GM12892 (cell line): ENCODE data around the gene NINJ2.

Source experiments
- POLR2A ChIP-seq: IDR thresholded peaks from 2 replicates; pipeline ENCODE4 v1.6.1; 2011; ENCODE audit warnings: low read depth, low read length, control low read depth
- POLR2AphosphoS5 ChIP-seq: IDR thresholded peaks from 2 replicates; pipeline ENCODE4 v1.6.1; 2011; ENCODE audit warnings: low read depth, low read length, control low read depth

DNA sequence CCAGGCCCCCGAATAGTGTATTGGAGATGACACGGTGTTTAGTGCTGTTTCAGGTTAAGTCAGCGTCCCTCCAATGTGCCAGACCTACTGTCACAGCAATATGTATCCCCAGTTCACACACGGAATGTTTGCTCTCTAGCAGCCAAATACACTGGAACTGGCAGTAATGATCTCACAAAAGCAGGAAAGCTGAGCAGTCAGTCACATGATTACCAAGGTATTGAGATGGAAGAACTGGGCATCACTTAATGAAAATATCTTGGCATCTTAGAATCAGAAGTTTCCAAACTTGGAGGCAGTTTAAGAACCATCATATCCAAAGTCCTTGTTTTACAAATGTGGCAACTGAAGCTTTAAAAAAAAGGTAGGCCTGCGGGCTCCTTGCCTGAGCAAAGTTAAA lies 23.3 kb downstream of the NINJ2 start:
- TF ChIP-seq POLR2A: no peak
- TF ChIP-seq POLR2AphosphoS5: no peak
